Lower lobe of right lung (tissue), 2 donors: Measurements from ENCODE around the gene CCDC92B. TPM values are rescaled to one million over a fixed set of nuclear protein-coding genes. Genes with fewer than 3 reads are reported as not detected.
"Not testable (repeated sequence)": the region's sequence is repeated elsewhere in the genome, so short reads cannot be mapped to it uniquely, and the experiment has no call there.

ENCODE experiments used
- ATAC-seq, 2 donors: fragments of 200-7000 bp; cut with Tn5 transposase; one replicate each; pipeline ENCODE4 v1.9.1; 2020 to 2022; ENCODE audit warnings: mild to moderate bottlenecking in 2 of 2, moderate library complexity in 2 of 2
- DNase-seq: peaks from one replicate; pipeline ENCODE4 v3.0.0-alpha.2; 2020
- H3K27ac ChIP-seq: fragments of 200-600 bp; one replicate; pipeline ENCODE4 v1.8.0; 2022
- H3K27me3 ChIP-seq: fragments of 200-600 bp; one replicate; pipeline ENCODE4 v1.8.0; 2022; ENCODE audit warnings: low read depth
- H3K36me3 ChIP-seq: fragments of 200-600 bp; one replicate; pipeline ENCODE4 v1.8.0; 2022; ENCODE audit warnings: mild to moderate bottlenecking
- H3K4me1 ChIP-seq: fragments of 200-600 bp; one replicate; pipeline ENCODE4 v1.8.0; 2022
- H3K4me3 ChIP-seq: fragments of 200-600 bp; one replicate; pipeline ENCODE4 v1.8.0; 2022; ENCODE audit warnings: mild to moderate bottlenecking
- H3K9me3 ChIP-seq: fragments of 200-600 bp; one replicate; pipeline ENCODE4 v1.8.0; 2022
- CTCF ChIP-seq: fragments of 200-600 bp; IDR thresholded peaks from one replicate; pipeline ENCODE4 v1.8.0; 2022; ENCODE audit warnings: antibody characterized with exemption, mild to moderate bottlenecking
- intact Hi-C: fragments of 100-400 bp; cut with DNase I; formaldehyde crosslinking; loops from one replicate; pipeline ENCODE4 v1.11.0; 2022
- microRNA-seq: library from miRNA; unstranded; fragments of <30 nt; microRNA quantifications from one replicate; pipeline ENCODE4 v1.2.0, GENCODE V29; 2020; ENCODE audit warnings: borderline number of aligned reads
- total RNA-seq: library from RNA; stranded (reverse); fragmentation: NEBNext Ultra II Directional; extraction: Animal tissue kit (Norgen Biotek cat#: 25700); gene quantifications from one replicate; pipeline ENCODE4 v1.2.1, GENCODE V29; 2021
- donor health status: DM: no; HTN: yes; CAD: no; lungs with severe emphysema.

The CCDC92B gene
- total RNA-seq, 1 donor from 2014 or later: 0.12 TPM

- ATAC-seq (no peak), DNase-seq (no peak)
- peaks cover 77% of the 10 kb centered on the region for H3K36me3 ChIP-seq
- peaks cover 13% of the 10 kb centered on the region for H3K4me1 ChIP-seq
- intact Hi-C loops: no loop called here
- H3K27ac ChIP-seq: no peak overlapping the region
- H3K27me3 ChIP-seq: no peaks in the 10 kb centered on the region
- TF ChIP-seq CTCF: no peak
- H3K4me3 ChIP-seq: no peak overlapping the region
- no peaks in the 10 kb centered on the region for H3K9me3 ChIP-seq
Observed at GRCh38 chr17:2681650-2682049, 67.8 kb downstream of the CCDC92B start.

GRCh38 chr17:2680961-2681360, 68.5 kb downstream of the CCDC92B start:
- ATAC-seq (no peak), DNase-seq (no peak)
- no peaks in the 10 kb centered on the region for H3K9me3 ChIP-seq
- H3K4me1 ChIP-seq: peaks cover 10% of the 10 kb centered on the region
- H3K27me3 ChIP-seq: no peaks in the 10 kb centered on the region
- no peak overlapping the region for H3K4me3 ChIP-seq
- H3K36me3 ChIP-seq: peaks cover 84% of the 10 kb centered on the region
- intact Hi-C loops: no loop called here
- TF ChIP-seq CTCF: no peak
- no peak overlapping the region for H3K27ac ChIP-seq

GRCh38 chr17:2679247-2679646, 70.2 kb downstream of the CCDC92B start:
- ATAC-seq, H3K4me3 ChIP-seq, H3K27me3 ChIP-seq, DNase-seq, H3K4me1 ChIP-seq, intact Hi-C loops, H3K9me3 ChIP-seq, H3K27ac ChIP-seq: not testable (repeated sequence)
- peaks cover 95% of the 10 kb centered on the region for H3K36me3 ChIP-seq

Small RNA genes lying within 50 kb of the gene (microRNA-seq; reads per million reads assigned to microRNA genes)
- gene MIR1253 (not detected), gene MIR6776 (not detected)

Other genes with a start within 250 kb of the CCDC92B start
- 32.0 TPM for gene METTL16, start 237.8 kb downstream of the CCDC92B start, total RNA-seq
- 129 TPM for gene PAFAH1B1, start 156.0 kb downstream of the CCDC92B start, total RNA-seq
- gene CLUH, start 37.9 kb downstream of the CCDC92B start, total RNA-seq: 48.8 TPM
- gene RAP1GAP2, start 46.8 kb upstream of the CCDC92B start, total RNA-seq: 17.0 TPM